NCI-H128 (cell line): ENCODE results near the gene CC2D1B.

Experiments
- DNase-seq: peaks from one replicate; lab custom pipeline; 2025; ENCODE audit not compliant: unreplicated experiment; lab: John Stamatoyannopoulos, UW

Gene CC2D1B

GRCh38 chr1:52359676-52360594, 6.1 kb downstream of the CC2D1B start:
- no peak for DNase-seq

- DNase-seq: no peak
Observed at GRCh38 chr1:52358851-52359497, 7.0 kb downstream of the CC2D1B start.

GRCh38 chr1:52357397-52357796, 8.6 kb downstream of the CC2D1B start:
- DNase-seq: no peak

GRCh38 chr1:52356818-52357355, 9.1 kb downstream of the CC2D1B start:
- DNase-seq: no peak

- no peak for DNase-seq
Observed at GRCh38 chr1:52355847-52356505, 10.0 kb downstream of the CC2D1B start.

- no peak for DNase-seq
Observed at GRCh38 chr1:52355436-52355835, 10.6 kb downstream of the CC2D1B start.

- no peak for DNase-seq
Observed at GRCh38 chr1:52352690-52353089, 13.3 kb downstream of the CC2D1B start.

GRCh38 chr1:52348704-52349300, 17.2 kb downstream of the CC2D1B start:
- no peak for DNase-seq

GRCh38 chr1:52346653-52347052, 19.4 kb downstream of the CC2D1B start:
- DNase-seq: no peak

- DNase-seq: no peak
Observed at GRCh38 chr1:52345252-52345651, 20.8 kb downstream of the CC2D1B start.

- DNase-seq: no peak
Observed at GRCh38 chr1:52343979-52344378, 22.0 kb downstream of the CC2D1B start.

GRCh38 chr1:52341655-52342260, 24.2 kb downstream of the CC2D1B start:
- no peak for DNase-seq

GRCh38 chr1:52337439-52337838, 28.6 kb downstream of the CC2D1B start:
- DNase-seq: no peak

GRCh38 chr1:52334906-52335528, 31.0 kb downstream of the CC2D1B start:
- DNase-seq: no peak

GRCh38 chr1:52332411-52332810, 33.6 kb downstream of the CC2D1B start:
- DNase-seq: no peak

GRCh38 chr1:52328615-52329014, 37.4 kb downstream of the CC2D1B start:
- no peak for DNase-seq

- DNase-seq: no peak
Observed at GRCh38 chr1:52325786-52326185, 40.2 kb downstream of the CC2D1B start.

GRCh38 chr1:52323731-52324130, 42.3 kb downstream of the CC2D1B start:
- DNase-seq: no peak

- no peak for DNase-seq
Observed at GRCh38 chr1:52321061-52321460, 44.9 kb downstream of the CC2D1B start.
